Astrocyte of the cerebellum (primary cell): ENCODE results near the gene UPK1B.

Source experiments
- DNase-seq: peaks from one replicate; pipeline ENCODE4 v3.0.0-alpha.2; 2011; ENCODE audit warnings: low read depth
- H3K4me3 ChIP-seq: 2 replicates; pipeline ENCODE4 v1.5.1; 2011; ENCODE audit warnings: mild to moderate bottlenecking, low read depth, low read length, moderate library complexity
- in situ Hi-C: cut with HindIII; loops from 2 replicates; pipeline ENCODE4 v1.10.0; 2017; ENCODE audit warnings: low sequenced_read_pairs
- TF ChIP-seq, protein P1 (sequence below): IDR thresholded peaks from 2 replicates; pipeline ENCODE4 v1.5.1; 2012; ENCODE audit warnings: low read length, low read depth, moderate library complexity, mild to moderate bottlenecking; ENCODE audit errors: missing control alignments

The UPK1B gene

DNA sequence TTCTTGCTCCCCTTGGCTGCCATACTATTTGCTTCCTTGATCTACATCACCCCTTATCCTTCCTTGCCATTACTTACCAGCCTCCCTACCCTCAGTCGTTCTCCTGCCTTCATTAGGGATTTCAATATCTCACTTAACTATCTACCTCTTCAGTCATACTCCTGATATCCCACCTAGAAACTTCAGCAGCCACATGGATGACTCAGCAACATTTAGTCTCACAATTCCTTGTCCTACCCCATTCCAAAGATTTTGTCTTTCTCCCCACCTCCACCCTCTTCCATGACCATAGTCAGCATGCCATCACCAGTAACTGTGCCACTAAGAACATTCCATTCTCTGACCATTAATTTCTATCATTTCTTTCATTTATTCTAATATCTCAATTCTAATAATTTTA is 18.4 kb downstream of the UPK1B start:
- TF ChIP-seq, protein P1, sequence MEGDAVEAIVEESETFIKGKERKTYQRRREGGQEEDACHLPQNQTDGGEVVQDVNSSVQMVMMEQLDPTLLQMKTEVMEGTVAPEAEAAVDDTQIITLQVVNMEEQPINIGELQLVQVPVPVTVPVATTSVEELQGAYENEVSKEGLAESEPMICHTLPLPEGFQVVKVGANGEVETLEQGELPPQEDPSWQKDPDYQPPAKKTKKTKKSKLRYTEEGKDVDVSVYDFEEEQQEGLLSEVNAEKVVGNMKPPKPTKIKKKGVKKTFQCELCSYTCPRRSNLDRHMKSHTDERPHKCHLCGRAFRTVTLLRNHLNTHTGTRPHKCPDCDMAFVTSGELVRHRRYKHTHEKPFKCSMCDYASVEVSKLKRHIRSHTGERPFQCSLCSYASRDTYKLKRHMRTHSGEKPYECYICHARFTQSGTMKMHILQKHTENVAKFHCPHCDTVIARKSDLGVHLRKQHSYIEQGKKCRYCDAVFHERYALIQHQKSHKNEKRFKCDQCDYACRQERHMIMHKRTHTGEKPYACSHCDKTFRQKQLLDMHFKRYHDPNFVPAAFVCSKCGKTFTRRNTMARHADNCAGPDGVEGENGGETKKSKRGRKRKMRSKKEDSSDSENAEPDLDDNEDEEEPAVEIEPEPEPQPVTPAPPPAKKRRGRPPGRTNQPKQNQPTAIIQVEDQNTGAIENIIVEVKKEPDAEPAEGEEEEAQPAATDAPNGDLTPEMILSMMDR: no peak
- in situ Hi-C loops: no loop called here
- no peak for DNase-seq
- no peak overlapping the region for H3K4me3 ChIP-seq

DNA sequence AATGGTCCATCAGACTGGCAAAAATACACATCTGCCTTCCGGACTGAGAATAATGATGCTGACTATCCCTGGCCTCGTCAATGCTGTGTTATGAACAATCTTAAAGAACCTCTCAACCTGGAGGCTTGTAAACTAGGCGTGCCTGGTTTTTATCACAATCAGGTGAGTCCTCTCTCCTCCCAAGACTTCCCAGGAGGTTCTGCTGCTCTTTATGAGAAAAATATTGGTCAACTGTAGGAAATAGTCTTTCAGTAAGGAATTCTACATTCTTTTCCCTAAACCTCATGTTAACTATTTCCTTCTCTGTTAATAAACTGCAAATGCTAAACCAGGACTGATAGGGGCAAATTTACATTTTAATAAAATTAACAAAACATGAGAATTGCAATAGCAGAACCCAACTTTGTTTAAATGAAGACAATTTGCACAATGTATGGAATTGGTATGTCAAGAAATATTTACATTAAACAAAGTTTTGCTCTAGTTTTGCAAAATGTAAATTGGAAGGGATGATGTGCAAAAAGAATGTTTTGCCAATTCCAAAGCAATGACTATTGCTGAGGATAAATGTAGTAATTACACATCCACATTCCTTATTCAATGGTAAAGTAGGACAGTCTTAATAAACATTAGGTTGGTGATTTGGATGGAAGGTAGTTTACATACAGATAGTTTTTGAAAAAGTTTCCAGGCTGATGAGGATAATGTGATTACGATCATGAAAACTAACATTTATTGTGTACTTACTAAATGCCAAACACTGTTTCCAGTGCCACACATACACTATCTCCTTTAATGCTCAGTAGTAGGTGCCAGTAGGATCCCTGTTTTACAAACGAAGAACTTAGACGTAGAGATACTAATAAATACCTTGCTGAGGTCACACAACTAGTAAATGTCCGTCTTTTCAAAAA is 21.1 kb downstream of the UPK1B start:
- DNase-seq: no peak
- TF ChIP-seq, protein P1: no peak
- in situ Hi-C loops: no loop called here

DNA sequence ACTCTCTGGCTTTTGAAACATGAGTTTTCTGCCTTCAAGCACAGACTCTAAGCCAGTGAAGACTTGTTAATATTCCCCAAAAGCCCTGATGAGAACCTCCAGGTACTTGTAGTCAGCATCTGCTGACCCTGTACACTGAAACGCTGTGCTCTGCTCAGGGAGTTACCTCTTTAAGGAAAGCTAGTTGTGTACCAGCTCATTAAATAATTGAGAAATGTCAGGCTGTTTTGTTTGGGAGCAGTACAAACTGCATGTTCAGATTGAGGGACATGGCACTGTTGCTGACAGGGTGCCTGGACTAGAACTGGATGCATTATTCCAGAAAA is 21.7 kb downstream of the UPK1B start:
- in situ Hi-C loops: no loop called here
- H3K4me3 ChIP-seq: no peak overlapping the region
- no peak for DNase-seq
- TF ChIP-seq, protein P1: no peak

More for the DNA sequence above, 21.1 kb downstream of the UPK1B start:
- H3K4me3 ChIP-seq: no peak overlapping the region

DNA sequence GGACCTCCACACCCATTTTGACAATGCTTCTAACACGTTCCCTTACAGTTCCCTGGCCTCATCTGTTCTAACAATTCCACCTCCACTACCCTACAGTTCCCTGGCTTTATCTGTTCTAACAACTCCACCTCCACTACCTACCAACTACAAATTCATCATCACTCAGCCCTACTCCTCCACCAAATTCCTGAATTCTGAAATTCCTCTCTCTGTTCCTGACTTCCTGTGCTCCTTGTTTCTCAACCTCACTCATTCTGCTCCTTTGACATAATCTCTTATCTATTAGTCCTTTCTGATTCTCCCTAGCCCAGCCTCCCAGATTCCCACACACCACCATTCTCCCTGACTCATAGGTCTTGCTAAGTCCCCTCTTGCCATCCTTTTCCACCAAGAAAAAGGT is 22.5 kb downstream of the UPK1B start:
- H3K4me3 ChIP-seq: no peak overlapping the region
- TF ChIP-seq, protein P1: no peak
- DNase-seq: no peak
- in situ Hi-C loops: no loop called here

DNA sequence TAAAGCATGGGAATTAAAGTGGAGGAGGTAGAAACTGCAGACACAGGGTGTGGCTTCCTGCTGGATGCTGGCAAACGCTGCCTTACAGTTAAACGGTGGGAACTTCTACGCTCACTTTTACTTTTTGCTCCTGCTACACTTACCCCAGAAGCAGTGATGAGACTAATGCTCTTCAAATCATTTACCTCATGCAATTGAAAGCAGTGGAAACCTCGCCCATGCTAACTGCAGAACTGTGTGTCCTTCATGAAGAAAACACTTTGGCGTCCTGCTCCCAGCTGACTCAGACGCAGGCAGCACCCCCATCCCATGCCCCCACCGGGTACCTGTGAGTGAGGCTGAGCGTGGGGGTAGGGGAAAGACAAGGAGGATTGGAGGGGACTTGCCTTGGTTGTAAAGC is 31.8 kb downstream of the UPK1B start:
- H3K4me3 ChIP-seq: no peak overlapping the region
- DNase-seq: no peak
- TF ChIP-seq, protein P1: no peak
- in situ Hi-C loops: no loop called here

DNA sequence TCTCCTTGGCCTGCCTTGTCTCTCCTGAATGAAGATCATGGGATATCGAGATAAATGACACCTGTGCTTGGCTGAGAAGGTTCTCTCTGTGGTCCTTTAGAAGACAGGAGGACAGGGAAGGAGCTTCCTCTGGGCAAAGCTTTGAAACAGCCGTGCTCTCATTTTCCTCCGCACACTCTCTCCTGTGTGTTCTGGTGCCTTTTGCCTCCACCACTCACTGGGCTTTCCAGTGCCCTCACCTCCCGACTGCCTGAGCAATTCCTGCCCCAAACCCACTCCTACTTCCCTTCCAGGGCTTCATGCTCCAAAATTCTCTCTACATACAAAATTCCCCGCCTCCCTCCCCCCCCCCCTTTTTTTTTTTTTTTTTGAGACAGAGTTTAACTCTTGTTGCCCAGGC is 32.3 kb downstream of the UPK1B start:
- TF ChIP-seq, protein P1: no peak
- no peak overlapping the region for H3K4me3 ChIP-seq
- no peak for DNase-seq
- in situ Hi-C loops: no loop called here
